Endothelial cell of umbilical vein (primary cell): ENCODE data around the gene FBXO24. TPM values are rescaled to one million over a fixed set of nuclear protein-coding genes. Genes with fewer than 3 reads are reported as not detected.

ENCODE experiments used
- BruUV-seq: library from RNA; stranded (reverse); fragments of 400-500 nt; replicated peaks from 2 replicates; lab custom pipeline; 2021; lab: Mats Ljungman, UMichigan
- CTCF ChIA-PET: fragments of 300-600, 350-600 bp; sonication (Branson Sonifier 250); formaldehyde crosslinking; loops from one replicate; lab custom pipeline; 2021; ENCODE audit warnings: antibody characterized with exemption, inconsistent platforms; lab: Charles Lee
- POLR2A ChIA-PET: fragments of 300-600, 350-600 bp; sonication (Branson Sonifier 250); formaldehyde crosslinking; loops from one replicate; lab custom pipeline; 2021; ENCODE audit warnings: antibody characterized with exemption, inconsistent platforms; lab: Charles Lee
- DNase-seq: peaks from one replicate; pipeline ENCODE4 v3.0.0-alpha.2; 2011; ENCODE audit warnings: low read depth, low spot score
- FAIRE-seq: peaks from 2 replicates; lab custom pipeline; 2011; peaks lifted over from hg19 to GRCh38; lab: Jason Lieb, UNC
- H2AFZ ChIP-seq: 2 replicates; pipeline ENCODE4 v1.6.0; 2012; ENCODE audit warnings: low read depth, low read length, control low read depth, inconsistent platforms
- H3K27ac ChIP-seq: 2 replicates; pipeline ENCODE4 v1.5.1; 2011; ENCODE audit warnings: low read depth, mild to moderate bottlenecking, control low read depth, low read length, moderate library complexity; ENCODE audit not compliant: insufficient read depth
- H3K27me3 ChIP-seq, 2 experiments: 2 replicates each; pipeline versions ENCODE4 v1.6.0 to v1.6.1; 2011; ENCODE audit warnings: low read length in 2 of 2, mixed read lengths in 1 of 2; ENCODE audit not compliant: control insufficient read depth in 2 of 2, insufficient read depth in 2 of 2
- H3K36me3 ChIP-seq, 2 experiments: 2 replicates in 1 of 2; 3 replicates in 1 of 2; pipeline ENCODE4 v1.5.1; 2011; ENCODE audit warnings: low read length in 2 of 2, mild to moderate bottlenecking in 1 of 2, moderate library complexity in 1 of 2; ENCODE audit not compliant: control insufficient read depth in 2 of 2, insufficient read depth in 2 of 2; ENCODE audit errors: extremely low read depth in 1 of 2
- H3K4me1 ChIP-seq: 3 replicates; pipeline ENCODE4 v1.5.1; 2011; ENCODE audit warnings: mild to moderate bottlenecking, low read length; ENCODE audit not compliant: control insufficient read depth, insufficient read depth; ENCODE audit errors: extremely low read depth
- H3K4me2 ChIP-seq: 2 replicates; pipeline ENCODE4 v1.6.1; 2011; ENCODE audit warnings: low read length, control low read depth, mixed read lengths; ENCODE audit not compliant: insufficient read depth
- H3K4me3 ChIP-seq, 3 experiments: fragments of 200-600 bp in 1 of 3; sonication (generic), shearing (Covaris generic) in 1 of 3; replicated peaks in 1 of 3; 2 replicates each; pipeline ENCODE4 v1.5.1; 2011 to 2016; ENCODE audit warnings: control low read depth in 3 of 3, low read length in 3 of 3, mild to moderate bottlenecking in 2 of 3, inconsistent platforms in 1 of 3, low read depth in 1 of 3, moderate library complexity in 1 of 3; ENCODE audit not compliant: insufficient read depth in 1 of 3
- H3K79me2 ChIP-seq: 2 replicates; pipeline ENCODE4 v1.6.0; 2012; ENCODE audit warnings: low read length, inconsistent platforms; ENCODE audit not compliant: control insufficient read depth, insufficient read depth
- H3K9ac ChIP-seq: replicated peaks from 2 replicates; pipeline ENCODE3; 2011; ENCODE audit warnings: low read length, control low read depth; ENCODE audit not compliant: insufficient read depth; ENCODE audit errors: extremely low read depth
- H3K9me1 ChIP-seq: replicated peaks from 3 replicates; pipeline ENCODE4 v1.6.0; 2011; ENCODE audit warnings: mild to moderate bottlenecking, low read length; ENCODE audit not compliant: control insufficient read depth, insufficient read depth; ENCODE audit errors: extremely low read depth
- H3K9me3 ChIP-seq: replicated peaks from 2 replicates; pipeline ENCODE4 v1.5.1; 2012; ENCODE audit warnings: low read length, inconsistent platforms; ENCODE audit not compliant: control insufficient read depth, insufficient read depth
- H4K20me1 ChIP-seq: replicated peaks from 2 replicates; pipeline ENCODE3; 2011; ENCODE audit warnings: mild to moderate bottlenecking, low read length; ENCODE audit not compliant: control insufficient read depth, insufficient read depth; ENCODE audit errors: extremely low read depth
- CTCF ChIP-seq, 2 donors: IDR thresholded peaks; 1 replicate in 1 of 2; 2 replicates in 1 of 2; pipeline ENCODE4 v1.5.1; 2011; ENCODE audit warnings: low read length in 2 of 2, mild to moderate bottlenecking in 2 of 2, moderate library complexity in 2 of 2, control low read depth in 1 of 2, inconsistent platforms in 1 of 2, low read depth in 1 of 2; ENCODE audit not compliant: insufficient read depth in 1 of 2; ENCODE audit errors: extremely low read depth in 1 of 2
- EZH2 ChIP-seq: IDR thresholded peaks from 2 replicates; pipeline ENCODE4 v1.6.1; 2012; ENCODE audit warnings: borderline replicate concordance, low read depth, mild to moderate bottlenecking, moderate library complexity, low read length, inconsistent platforms; ENCODE audit not compliant: severe bottlenecking
- FOS ChIP-seq: IDR thresholded peaks from 2 replicates; pipeline ENCODE4 v1.6.1; 2011; ENCODE audit warnings: mild to moderate bottlenecking, low read length, moderate library complexity, borderline replicate concordance; ENCODE audit not compliant: insufficient read depth
- GATA2 ChIP-seq: IDR thresholded peaks from 2 replicates; pipeline ENCODE4 v1.7.0; 2011; ENCODE audit warnings: low read depth, mild to moderate bottlenecking, moderate library complexity, mixed read lengths, low read length; ENCODE audit not compliant: insufficient read length, insufficient read depth
- JUN ChIP-seq: IDR thresholded peaks from 2 replicates; pipeline ENCODE4 v1.6.1; 2011; ENCODE audit warnings: borderline replicate concordance, low read depth; ENCODE audit not compliant: insufficient read length, insufficient read depth
- MAX ChIP-seq: IDR thresholded peaks from 2 replicates; pipeline ENCODE4 v1.6.1; 2011; ENCODE audit not compliant: insufficient read depth, insufficient read length
- MYC ChIP-seq: IDR thresholded peaks from one replicate; pipeline ENCODE4 v1.6.1; 2011; ENCODE audit warnings: mild to moderate bottlenecking, low read depth, low read length
- POLR2A ChIP-seq: IDR thresholded peaks from 2 replicates; pipeline ENCODE4 v1.6.1; 2012; ENCODE audit warnings: low read depth, mild to moderate bottlenecking, control low read depth, low read length
- POLR2AphosphoS5 ChIP-seq: IDR thresholded peaks from 2 replicates; pipeline ENCODE4 v1.6.1; 2012; ENCODE audit warnings: low read depth, mild to moderate bottlenecking, control low read depth, low read length, moderate library complexity; ENCODE audit not compliant: insufficient read depth
- dilution Hi-C: fragments of 300-500 bp; cut with MboI; formaldehyde crosslinking; loops from one replicate; pipeline ENCODE4 v1.15.0; 2019; ENCODE audit warnings: low sequenced_read_pairs; ENCODE audit not compliant: extremely low pct_ligation_motif_present
- intact Hi-C: fragments of 100-400 bp; cut with micrococcal nuclease; formaldehyde crosslinking; loops from one replicate; pipeline ENCODE4 v1.10.0; 2022
- polyA plus RNA-seq, 4 experiments: library from polyadenylated mRNA; depleted of rRNA in 3 of 4; stranded (reverse) in 3 of 4; unstranded in 1 of 4; fragments of >200 nt; gene quantifications; 2 replicates each; pipeline versions ENCODE4 v1.2.1 to v1.2.3, GENCODE V29; 2011 to 2012; ENCODE audit warnings: missing spikeins in 1 of 4
- total RNA-seq: library from RNA; stranded (reverse); gene quantifications from 2 replicates; pipeline ENCODE4 v1.2.3, GENCODE V29; 2021

FBXO24 gene
- total and polyA plus RNA-seq, 2 donors (not counting 3 experiments of a cell fraction or from before 2014, with no cell fraction given): 0.37 to 0.38 TPM

- FAIRE-seq (no peak), DNase-seq (no peak)
- no peak overlapping the region for H3K4me2 ChIP-seq
- H3K4me1 ChIP-seq: peaks cover 1% of the 10 kb centered on the region
- no peaks in the 10 kb centered on the region for H3K27me3 ChIP-seq
- no peak overlapping the region for H3K4me3 ChIP-seq
- no peaks in the 10 kb centered on the region for H3K9me3 ChIP-seq
- H3K9me1 ChIP-seq: no peaks in the 10 kb centered on the region
- BruUV-seq: no TSS peak
- no peaks in the 10 kb centered on the region for H3K79me2 ChIP-seq
- CTCF ChIA-PET: no interaction called here
- H2AFZ ChIP-seq: no peak overlapping the region
- dilution Hi-C loops (no loop called here), intact Hi-C loops (no loop called here)
- TF ChIP-seq GATA2 (no peak), JUN (no peak), POLR2AphosphoS5 (no peak), EZH2 (no peak), MYC (no peak), MAX (no peak), POLR2A (no peak), CTCF (IDR thresholded peaks at IDR 0.05; ENCODE audit: extremely low read depth in 1 of 2, insufficient read depth in 1 of 2, low read depth in 1 of 2, low read length in 2 of 2) (no peak), FOS (no peak)
- H3K27ac ChIP-seq: no peak overlapping the region
- H3K36me3 ChIP-seq: peaks cover 9 to 41% of the 10 kb centered on the region in 2 experiments
- no peak overlapping the region for H3K9ac ChIP-seq
- POLR2A ChIA-PET: interaction anchor here (0.9 kb wide), 1 partner anchor 10 kb away, joined by 3 read pairs; no protein-coding TSS in a partner anchor
- no peaks in the 10 kb centered on the region for H4K20me1 ChIP-seq
Observed at GRCh38 chr7:100575206-100575631, 10.9 kb upstream of the FBXO24 start.
